GM19468 (cell line): ENCODE measurements around the gene GTF2F2.
"Not testable (repeated sequence)": the region's sequence is repeated elsewhere in the genome, so short reads cannot be mapped to it uniquely, and the experiment has no call there.

Experiments used
- ATAC-seq: cut with Tn5 transposase; IDR thresholded peaks from one replicate; pipeline ENCODE4 v1.9.1; 2021; ENCODE audit warnings: mild to moderate bottlenecking, moderate library complexity, moderate number of reproducible peaks; ENCODE audit not compliant: unreplicated experiment; ENCODE audit errors: extremely low read depth

Gene GTF2F2

GRCh38 chr13:45242524-45242923 lies 122.2 kb downstream of the GTF2F2 start:
- ATAC-seq = no peak

- no peak for ATAC-seq
These were observed 122.8 kb downstream of the GTF2F2 start for GRCh38 chr13:45243077-45243476.

GRCh38 chr13:45244736-45245135 lies 124.4 kb downstream of the GTF2F2 start:
- not testable (repeated sequence) for ATAC-seq

GRCh38 chr13:45249662-45250061 lies 129.4 kb downstream of the GTF2F2 start:
- no peak for ATAC-seq

GRCh38 chr13:45254396-45254795 lies 134.1 kb downstream of the GTF2F2 start:
- no peak for ATAC-seq

- ATAC-seq = no peak
These were observed 135.1 kb downstream of the GTF2F2 start for GRCh38 chr13:45255247-45255987.

- no peak for ATAC-seq
These were observed 135.9 kb downstream of the GTF2F2 start for GRCh38 chr13:45256254-45256653.

- ATAC-seq = no peak
These were observed 137.5 kb downstream of the GTF2F2 start for GRCh38 chr13:45257638-45258333.

GRCh38 chr13:45258334-45258675 lies 138.0 kb downstream of the GTF2F2 start:
- no peak for ATAC-seq

- ATAC-seq = no peak
These were observed 146.9 kb downstream of the GTF2F2 start for GRCh38 chr13:45267215-45267614.

GRCh38 chr13:45269204-45269603 lies 148.9 kb downstream of the GTF2F2 start:
- ATAC-seq = no peak

GRCh38 chr13:45276913-45277312 lies 156.6 kb downstream of the GTF2F2 start:
- no peak for ATAC-seq

GRCh38 chr13:45278096-45278645 lies 157.9 kb downstream of the GTF2F2 start:
- no peak for ATAC-seq

GRCh38 chr13:45280011-45280410 lies 159.7 kb downstream of the GTF2F2 start:
- no peak for ATAC-seq

- ATAC-seq = no peak
These were observed 160.7 kb downstream of the GTF2F2 start for GRCh38 chr13:45280751-45281634.

- ATAC-seq = no peak
These were observed 162.7 kb downstream of the GTF2F2 start for GRCh38 chr13:45282994-45283393.

GRCh38 chr13:45289936-45290563 lies 169.7 kb downstream of the GTF2F2 start:
- ATAC-seq = no peak

GRCh38 chr13:45292176-45292575 lies 171.9 kb downstream of the GTF2F2 start:
- ATAC-seq = no peak

GRCh38 chr13:45295536-45295935 lies 175.2 kb downstream of the GTF2F2 start:
- ATAC-seq = no peak

- no peak for ATAC-seq
These were observed 175.9 kb downstream of the GTF2F2 start for GRCh38 chr13:45296259-45296658.
